Measurements from ENCODE around the gene RCL1. TPM values are rescaled to one million over a fixed set of nuclear protein-coding genes. Genes with fewer than 3 reads are reported as not detected.
"Not testable (repeated sequence)": the region's sequence is repeated elsewhere in the genome, so short reads cannot be mapped to it uniquely, and the experiment has no call there.

RCL1 gene
- total RNA-seq, result 10 to 100 TPM; 16.8 TPM

GRCh38 chr9:4792572-4793458, at the start of gene RCL1:
Gene RCL1 (plus strand): TSS chr9:4792944. CDS start chr9:4793092, 148 bp downstream.
- ChIA-PET POLR2A (interaction anchor here (0.5 to 2.8 kb wide), 14 partner anchors 16 to 205 kb away, joined by 3 to 20 read pairs (median 4); partner anchors contain the start of gene JAK2), CTCF (interaction anchor here (0.6 to 4.9 kb wide), 15 partner anchors 10 to 807 kb away, joined by 3 to 29 read pairs (median 3); partner anchors contain the start of gene JAK2)
- Mint-ChIP-seq H3K36me3 (ENCODE audit: low read depth) (no peaks in the 10 kb centered on the region), H3K27me3 (ENCODE audit: low read depth) (peaks cover 9% of the 10 kb centered on the region), H3K4me1 (ENCODE audit: low read depth) (peaks cover 33% of the 10 kb centered on the region), H3K4me3 (peak within 1 kb of the TSS; percentile 95), H3K9me3 (ENCODE audit: insufficient read depth) (no peaks in the 10 kb centered on the region), H3K27ac (peak within 1 kb of the TSS; percentile 94)
- DNase-seq (peak; percentile 97), ATAC-seq (peak; percentile 98)

- no peak overlapping the region for H3K4me3 Mint-ChIP-seq
- H3K27ac Mint-ChIP-seq, result no peak overlapping the region
- ATAC-seq, result no peak
- CTCF ChIA-PET, result interaction anchor here (1.2 to 2.0 kb wide), 3 partner anchors 16 to 138 kb away, joined by 4 to 5 read pairs (median 5); partner anchors contain the start of gene CDC37L1
- H3K27me3 Mint-ChIP-seq (ENCODE audit: low read depth), result no peaks in the 10 kb centered on the region
- no peaks in the 10 kb centered on the region for H3K9me3 Mint-ChIP-seq (ENCODE audit: insufficient read depth)
- H3K4me1 Mint-ChIP-seq (ENCODE audit: low read depth), result peaks cover 21% of the 10 kb centered on the region
- POLR2A ChIA-PET, result no interaction called here
- H3K36me3 Mint-ChIP-seq (ENCODE audit: low read depth), result peaks cover 6% of the 10 kb centered on the region
- no peak for DNase-seq
Observed at GRCh38 chr9:4743131-4743875, 49.4 kb upstream of the RCL1 start.

DNA sequence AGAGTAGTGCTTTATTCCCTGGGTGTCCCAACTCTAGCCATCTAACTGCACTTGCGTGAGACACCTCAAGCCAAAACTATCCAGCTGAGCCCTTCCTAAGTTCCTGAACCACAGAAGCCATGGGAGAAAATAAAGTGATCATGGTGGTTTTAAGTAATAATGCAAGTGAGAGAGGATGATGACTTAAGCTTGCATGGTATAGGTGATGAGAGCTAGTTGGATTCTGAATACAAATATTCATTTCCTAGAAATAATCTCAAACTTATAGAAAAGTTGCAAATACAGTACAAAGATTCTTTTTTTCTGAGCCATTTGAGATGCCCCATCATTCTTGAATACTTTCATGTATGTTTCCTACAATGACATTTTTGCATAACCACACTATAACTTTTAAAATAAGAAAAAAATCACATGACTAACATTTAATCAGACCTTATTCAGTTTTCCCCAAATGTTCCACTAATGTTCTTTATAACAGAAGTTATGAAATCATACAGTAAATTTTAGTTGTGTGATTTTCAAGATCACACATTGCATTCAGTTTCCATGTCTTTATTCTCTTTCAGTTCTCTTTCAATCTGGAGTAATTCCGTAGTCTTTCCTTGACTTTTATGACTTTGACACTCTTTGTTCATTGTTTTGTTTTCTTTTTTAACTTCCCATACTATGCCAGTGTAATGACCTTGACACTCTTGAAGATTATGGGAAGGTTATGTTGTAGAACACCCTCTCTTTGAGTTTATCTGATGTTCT, 46.3 kb upstream of the RCL1 start:
- no peak overlapping the region for H3K27ac Mint-ChIP-seq
- H3K4me1 Mint-ChIP-seq (ENCODE audit: low read depth), result peaks cover 10% of the 10 kb centered on the region
- H3K36me3 Mint-ChIP-seq (ENCODE audit: low read depth), result no peaks in the 10 kb centered on the region
- POLR2A ChIA-PET, result no interaction called here
- CTCF ChIA-PET, result interaction anchor here (0.9 to 2.1 kb wide), 4 partner anchors 13 to 242 kb away, joined by 3 to 13 read pairs (median 5); partner anchors contain the start of gene RCL1
- no peaks in the 10 kb centered on the region for H3K27me3 Mint-ChIP-seq (ENCODE audit: low read depth)
- H3K4me3 Mint-ChIP-seq, result no peak overlapping the region
- ATAC-seq (no peak), DNase-seq (no peak)
- H3K9me3 Mint-ChIP-seq (ENCODE audit: insufficient read depth), result no peaks in the 10 kb centered on the region

GRCh38 chr9:4748612-4749011, 44.1 kb upstream of the RCL1 start:
- ChIA-PET POLR2A (interaction anchor here (1.8 kb wide), 1 partner anchor 8 kb away, joined by 9 read pairs; the partner anchor contains the start of gene AK3), CTCF (interaction anchor here (0.9 to 2.3 kb wide), 4 partner anchors 11 to 144 kb away, joined by 3 to 14 read pairs (median 6); no protein-coding TSS in a partner anchor)
- no peaks in the 10 kb centered on the region for H3K9me3 Mint-ChIP-seq (ENCODE audit: insufficient read depth)
- peaks cover 2% of the 10 kb centered on the region for H3K4me1 Mint-ChIP-seq (ENCODE audit: low read depth)
- H3K27me3 Mint-ChIP-seq (ENCODE audit: low read depth), result peaks cover 2% of the 10 kb centered on the region
- ATAC-seq (no peak), DNase-seq (no peak)
- H3K36me3 Mint-ChIP-seq (ENCODE audit: low read depth), result no peaks in the 10 kb centered on the region
- no peak overlapping the region for H3K27ac Mint-ChIP-seq
- H3K4me3 Mint-ChIP-seq, result no peak overlapping the region

- Mint-ChIP-seq H3K9me3 (ENCODE audit: insufficient read depth) (no peaks in the 10 kb centered on the region), H3K4me3 (no peak overlapping the region), H3K27me3 (ENCODE audit: low read depth) (peaks cover 2% of the 10 kb centered on the region), H3K4me1 (ENCODE audit: low read depth) (peaks cover 2% of the 10 kb centered on the region), H3K27ac (no peak overlapping the region), H3K36me3 (ENCODE audit: low read depth) (no peaks in the 10 kb centered on the region)
- DNase-seq (no peak), ATAC-seq (peak; percentile 68)
- POLR2A ChIA-PET, result interaction anchor here (1.8 kb wide), 1 partner anchor 9 kb away, joined by 9 read pairs; the partner anchor contains the start of gene AK3
- CTCF ChIA-PET, result interaction anchor here (0.6 to 2.3 kb wide), 15 partner anchors 9 to 690 kb away, joined by 3 to 14 read pairs (median 3); partner anchors contain the start of gene AK3
Observed at GRCh38 chr9:4750023-4750673, 42.6 kb upstream of the RCL1 start.

- H3K27me3 Mint-ChIP-seq (ENCODE audit: low read depth); POLR2A ChIA-PET; ATAC-seq; H3K27ac Mint-ChIP-seq; H3K9me3 Mint-ChIP-seq (ENCODE audit: insufficient read depth); H3K4me1 Mint-ChIP-seq (ENCODE audit: low read depth); DNase-seq; H3K4me3 Mint-ChIP-seq; H3K36me3 Mint-ChIP-seq (ENCODE audit: low read depth): not testable (repeated sequence)
- CTCF ChIA-PET, result interaction anchor here (1.1 to 6.7 kb wide), 3 partner anchors 10 to 235 kb away, joined by 3 to 89 read pairs (median 3); partner anchors contain the start of gene JAK2
Observed at GRCh38 chr9:4754530-4754929, 38.2 kb upstream of the RCL1 start.

GRCh38 chr9:4755026-4755609, 37.6 kb upstream of the RCL1 start:
- Mint-ChIP-seq H3K36me3 (ENCODE audit: low read depth) (no peaks in the 10 kb centered on the region), H3K4me1 (ENCODE audit: low read depth) (peaks cover 3% of the 10 kb centered on the region), H3K27me3 (ENCODE audit: low read depth) (peaks cover 7% of the 10 kb centered on the region), H3K27ac (no peak overlapping the region), H3K4me3 (no peak overlapping the region), H3K9me3 (ENCODE audit: insufficient read depth) (no peaks in the 10 kb centered on the region)
- POLR2A ChIA-PET, result no interaction called here
- no peak for ATAC-seq
- DNase-seq, result no peak
- CTCF ChIA-PET, result interaction anchor here (1.1 to 6.7 kb wide), 3 partner anchors 11 to 234 kb away, joined by 3 to 89 read pairs (median 3); partner anchors contain the start of gene JAK2

- ChIA-PET CTCF (interaction anchor here (0.9 to 6.7 kb wide), 4 partner anchors 15 to 233 kb away, joined by 3 to 89 read pairs (median 3); partner anchors contain the start of genes AK3 and JAK2), POLR2A (interaction anchor here (1.3 kb wide), 1 partner anchor 229 kb away, joined by 5 read pairs; the partner anchor contains the start of gene JAK2)
- no peak overlapping the region for H3K4me3 Mint-ChIP-seq
- peaks cover 16% of the 10 kb centered on the region for H3K27me3 Mint-ChIP-seq (ENCODE audit: low read depth)
- H3K36me3 Mint-ChIP-seq (ENCODE audit: low read depth), result no peaks in the 10 kb centered on the region
- no peak overlapping the region for H3K27ac Mint-ChIP-seq
- no peaks in the 10 kb centered on the region for H3K9me3 Mint-ChIP-seq (ENCODE audit: insufficient read depth)
- ATAC-seq (no peak), DNase-seq (no peak)
- H3K4me1 Mint-ChIP-seq (ENCODE audit: low read depth), result peaks cover 3% of the 10 kb centered on the region
Observed at GRCh38 chr9:4756420-4756819, 36.3 kb upstream of the RCL1 start.

DNA sequence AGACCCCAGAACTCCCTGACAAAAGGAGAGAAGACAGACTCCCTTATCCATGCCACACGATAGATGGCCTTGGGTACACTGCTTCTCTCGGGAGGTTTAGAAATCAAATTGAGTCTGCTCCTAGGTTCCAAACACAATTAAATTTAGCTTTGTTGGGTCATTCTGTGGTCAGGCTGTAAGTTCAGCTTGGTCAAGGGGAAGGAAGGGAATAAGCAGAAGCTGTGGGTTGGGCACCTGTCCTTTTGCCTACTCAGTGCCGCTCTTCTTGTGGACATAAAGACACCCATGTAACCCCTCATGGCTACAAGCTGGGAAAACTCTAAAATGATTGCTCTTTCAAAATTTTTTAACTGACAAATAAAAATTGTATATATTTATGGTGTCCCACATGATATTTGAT, 32.6 kb upstream of the RCL1 start:
- Mint-ChIP-seq H3K4me3 (no peak overlapping the region), H3K27ac (no peak overlapping the region), H3K27me3 (ENCODE audit: low read depth) (peaks cover 17% of the 10 kb centered on the region), H3K4me1 (ENCODE audit: low read depth) (peaks cover 20% of the 10 kb centered on the region), H3K9me3 (ENCODE audit: insufficient read depth) (no peaks in the 10 kb centered on the region), H3K36me3 (ENCODE audit: low read depth) (no peaks in the 10 kb centered on the region)
- ChIA-PET CTCF (interaction anchor here (0.8 to 6.7 kb wide), 24 partner anchors 10 to 840 kb away, joined by 3 to 89 read pairs (median 6); partner anchors contain the start of genes AK3, CD274, INSL6 and JAK2), POLR2A (no interaction called here)
- DNase-seq (no peak), ATAC-seq (no peak)
